NCI-H146 treated with DMSO at 0.1 percent for 48 hours (cell line): ENCODE results near the gene SNX25.
A peak's percentile ranks its signal among the peaks of the same experiment; 100 is the strongest.

ENCODE experiments used
- DNase-seq: peaks from one replicate; lab custom pipeline; 2025; ENCODE audit not compliant: unreplicated experiment; lab: John Stamatoyannopoulos, UW

The SNX25 gene

DNA sequence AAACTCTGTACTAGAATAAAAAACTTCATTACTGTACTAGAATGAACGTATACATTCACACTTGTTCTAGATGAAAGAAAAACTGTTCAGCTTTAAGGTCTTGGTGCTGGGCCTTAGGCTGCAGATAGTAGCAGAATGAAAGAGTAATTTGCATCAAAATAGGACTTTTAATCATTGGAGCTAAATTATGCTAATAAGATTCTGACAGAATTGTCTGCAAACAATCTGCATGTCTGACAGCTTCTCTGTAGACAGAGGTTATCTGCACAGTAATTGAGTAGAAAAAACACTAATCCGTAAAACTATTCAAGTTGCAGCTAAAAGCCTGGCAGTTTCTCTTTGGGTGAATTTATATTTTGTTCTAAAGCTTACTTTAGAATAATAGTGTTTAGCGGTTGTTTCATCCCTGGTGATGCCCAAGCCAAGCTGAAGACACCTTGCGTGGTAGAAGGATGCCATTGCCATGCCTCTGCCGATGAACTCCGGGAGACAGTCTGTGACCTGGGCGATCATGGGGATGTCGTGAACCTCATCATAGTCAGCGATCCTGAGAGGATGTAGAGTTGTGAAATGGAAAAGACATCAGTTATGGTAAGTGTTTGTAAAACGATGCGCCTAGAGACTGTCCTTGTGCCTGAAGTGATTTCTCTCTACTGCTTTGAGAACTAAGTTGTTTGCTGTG lies 161.0 kb downstream of the SNX25 start:
- DNase-seq, result no peak

DNA sequence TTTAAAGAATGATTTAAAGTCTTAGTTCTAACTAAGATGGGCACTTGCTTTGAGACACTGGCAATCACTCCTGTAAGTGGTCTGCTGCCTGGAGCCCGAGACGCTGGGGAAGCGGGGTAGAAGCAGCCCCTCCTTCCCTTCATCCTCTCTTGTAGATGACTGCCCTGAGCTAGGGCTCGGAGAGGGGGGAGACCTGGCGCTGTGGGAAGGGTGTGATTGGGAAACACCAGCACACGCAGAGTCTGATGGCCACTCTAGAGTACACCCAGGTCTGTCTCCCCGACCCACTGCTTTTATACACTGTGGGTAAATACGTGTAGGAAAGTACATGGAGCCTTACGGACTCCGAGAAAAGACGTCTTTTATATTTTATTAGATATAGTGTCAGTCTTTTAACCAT lies 162.3 kb downstream of the SNX25 start:
- DNase-seq, result no peak

DNA sequence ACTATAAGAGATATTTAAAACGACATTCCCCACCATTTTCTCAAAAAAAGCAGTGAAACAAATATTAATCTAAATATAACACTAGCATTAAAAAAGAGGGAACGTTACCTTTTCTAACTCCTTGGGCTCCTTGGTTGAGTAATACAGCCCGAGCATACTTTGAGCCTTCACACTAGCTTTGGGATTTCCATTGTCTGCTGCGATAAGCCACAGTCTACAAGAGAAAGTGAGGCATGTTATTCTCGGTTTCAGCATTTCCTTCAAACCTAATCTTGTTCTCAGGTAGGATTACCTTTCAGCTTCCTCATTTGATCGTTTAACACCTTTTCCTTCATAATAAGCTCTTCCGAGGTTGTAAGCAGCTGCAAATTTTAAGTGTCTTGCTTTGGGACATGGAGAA lies 164.6 kb downstream of the SNX25 start:
- no peak for DNase-seq

DNA sequence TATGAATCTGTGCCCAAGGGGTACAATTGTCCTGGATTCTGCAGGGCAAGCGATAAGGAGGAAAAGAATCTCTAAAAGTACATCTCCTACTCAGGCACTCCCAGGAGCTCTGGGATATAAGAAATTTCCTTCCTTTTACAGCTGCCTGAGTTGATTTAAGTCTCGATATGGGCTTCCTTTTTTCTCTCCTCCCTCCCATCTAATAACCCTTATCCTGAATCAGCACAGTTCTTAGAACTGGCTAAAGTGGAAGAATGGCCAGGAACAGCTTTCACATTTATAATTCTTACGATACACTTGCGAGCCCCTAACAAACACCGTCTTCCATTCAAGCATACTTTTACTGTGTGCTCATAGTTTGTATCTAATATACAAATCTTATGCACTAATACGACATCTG lies 165.2 kb downstream of the SNX25 start:
- no peak for DNase-seq

DNA sequence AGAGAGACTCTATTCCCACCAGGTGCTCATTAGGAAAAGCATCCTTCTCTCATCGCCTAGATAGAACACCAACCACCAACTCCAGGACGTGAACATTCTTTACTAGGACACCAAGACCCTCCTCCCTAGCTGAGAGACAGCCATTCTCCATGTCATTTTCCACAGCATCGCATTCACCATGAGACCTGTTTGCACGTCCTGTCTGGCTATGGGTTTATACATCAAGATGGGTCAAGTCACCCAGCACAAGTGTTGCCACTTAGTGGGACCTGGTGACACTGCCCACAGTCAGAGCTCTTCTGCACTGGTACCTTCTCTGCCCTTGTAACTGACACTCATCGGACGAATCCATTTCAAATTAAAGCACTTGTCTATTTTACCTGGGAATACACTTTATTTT lies 168.9 kb downstream of the SNX25 start:
- no peak for DNase-seq

DNA sequence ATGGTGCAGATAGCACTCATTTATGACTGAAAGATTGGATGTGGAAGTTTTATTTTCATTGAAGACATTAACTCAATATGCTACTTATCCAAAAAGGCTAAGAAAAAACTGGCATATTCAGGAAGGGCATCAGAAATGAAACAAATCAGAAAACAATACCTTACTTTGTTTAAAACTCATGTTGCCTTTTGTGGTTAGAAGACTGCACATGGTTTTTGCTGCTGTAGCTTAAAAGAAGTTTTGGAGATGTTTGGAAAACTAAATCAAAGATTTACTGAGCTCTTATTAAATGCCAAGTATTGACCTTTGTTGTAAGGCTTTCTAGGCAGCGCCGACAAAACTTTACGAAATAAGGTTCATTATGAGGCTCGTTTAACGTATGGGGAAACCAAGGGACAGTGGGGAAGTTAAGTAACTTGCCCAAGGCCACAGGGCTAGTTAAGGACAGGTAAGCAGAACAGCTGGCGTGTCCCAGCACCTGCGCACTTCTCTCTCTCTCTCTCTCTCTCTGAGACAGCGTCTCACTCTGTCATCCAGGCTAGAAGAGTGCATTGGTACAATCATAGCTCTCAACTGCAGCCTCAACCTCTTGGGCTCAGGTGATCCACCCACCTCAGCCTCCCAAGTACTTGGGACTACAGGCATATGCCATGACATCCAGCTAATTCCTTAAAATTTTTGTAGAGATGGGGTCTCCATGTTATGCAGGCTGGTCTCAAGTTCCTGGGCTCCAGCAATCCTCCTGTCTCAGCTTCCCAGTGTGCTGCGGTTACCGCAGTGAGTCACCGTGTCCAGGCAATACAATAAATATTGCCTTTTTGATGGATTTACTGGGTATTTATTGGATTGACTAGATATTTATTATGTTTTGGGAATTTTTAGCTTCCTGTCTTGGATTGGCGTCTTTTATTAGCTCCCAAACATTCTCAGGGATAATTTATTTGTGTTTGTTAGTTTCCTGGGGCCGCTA lies 170.2 kb downstream of the SNX25 start:
- no peak for DNase-seq

DNA sequence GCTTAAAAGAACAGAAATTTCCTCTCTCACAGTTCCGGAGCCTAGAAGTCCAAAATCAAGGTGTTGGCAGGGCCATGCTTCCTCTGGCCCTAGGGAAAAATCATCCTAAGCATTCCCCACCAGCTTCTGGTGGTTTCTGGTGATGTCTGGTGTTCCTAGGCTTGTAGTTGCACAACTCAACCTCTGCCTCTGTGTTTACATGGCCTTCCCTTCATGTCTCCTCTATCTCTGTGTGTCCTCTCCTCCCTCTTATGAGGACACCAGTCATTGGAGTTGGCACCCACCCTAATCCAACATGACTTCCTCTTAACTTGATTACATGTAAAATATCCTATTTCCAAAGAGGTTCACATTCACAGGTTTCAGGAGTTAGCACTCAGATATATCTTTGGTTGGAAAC lies 170.9 kb downstream of the SNX25 start:
- DNase-seq, result no peak

DNA sequence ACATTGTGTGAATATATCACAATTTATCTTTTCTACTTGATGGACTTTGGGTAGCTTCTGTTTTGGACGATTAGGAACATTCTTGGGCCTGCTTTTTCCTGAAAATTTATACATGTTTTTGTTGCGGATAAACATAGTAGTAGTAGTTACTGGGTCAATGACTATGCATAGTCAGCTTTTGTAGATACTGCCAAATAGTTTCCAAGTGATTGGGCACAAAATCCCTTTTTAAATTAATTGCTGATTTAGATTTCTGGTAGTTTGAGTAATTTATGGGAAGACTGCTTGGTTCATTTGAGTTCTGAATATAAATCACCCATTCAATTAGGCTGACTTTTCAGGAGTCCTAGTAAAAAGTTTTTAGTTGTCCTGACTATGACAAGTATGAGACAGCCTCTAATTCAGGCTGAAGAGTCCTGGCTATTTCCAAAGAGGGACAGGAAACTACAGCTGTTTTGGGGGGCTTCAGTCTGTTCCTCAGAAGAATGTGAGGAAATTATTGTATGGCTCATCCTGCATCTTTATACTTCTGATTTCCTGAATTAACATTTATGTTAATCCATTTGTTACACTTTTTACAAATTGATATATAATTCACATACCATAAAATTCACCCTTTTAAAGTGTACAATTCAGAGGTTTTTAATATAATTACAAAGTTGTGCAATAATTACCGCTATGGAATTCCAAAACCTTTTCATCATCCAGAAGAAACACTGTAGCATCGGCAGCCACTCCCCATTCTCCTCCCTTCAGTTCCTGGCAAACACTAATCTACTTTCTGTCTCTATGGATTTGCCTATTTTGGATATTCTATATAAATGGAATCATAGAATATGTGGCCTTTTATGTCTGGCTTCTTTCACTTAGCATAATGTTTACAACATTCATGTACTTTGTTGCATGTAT lies 172.1 kb downstream of the SNX25 start:
- no peak for DNase-seq

DNA sequence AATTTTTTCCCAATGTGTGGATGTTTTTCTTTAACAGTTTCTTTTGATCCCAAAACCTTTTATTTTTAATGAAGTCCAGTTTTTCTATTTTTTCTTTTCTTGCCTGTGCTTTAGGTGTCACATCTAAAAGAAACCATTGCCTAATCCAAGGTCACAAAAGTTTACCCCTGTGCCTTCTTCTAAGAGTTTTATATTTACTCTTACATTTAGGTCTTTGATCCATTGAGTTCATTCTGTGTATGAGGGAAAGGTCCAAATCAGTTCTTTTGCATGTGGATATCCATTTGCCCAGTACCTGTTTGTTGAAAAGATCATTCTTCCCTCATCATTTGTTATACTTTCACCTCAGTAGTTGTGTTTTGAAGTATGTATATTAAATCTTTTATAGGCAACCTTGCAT lies 173.4 kb downstream of the SNX25 start:
- no peak for DNase-seq

DNA sequence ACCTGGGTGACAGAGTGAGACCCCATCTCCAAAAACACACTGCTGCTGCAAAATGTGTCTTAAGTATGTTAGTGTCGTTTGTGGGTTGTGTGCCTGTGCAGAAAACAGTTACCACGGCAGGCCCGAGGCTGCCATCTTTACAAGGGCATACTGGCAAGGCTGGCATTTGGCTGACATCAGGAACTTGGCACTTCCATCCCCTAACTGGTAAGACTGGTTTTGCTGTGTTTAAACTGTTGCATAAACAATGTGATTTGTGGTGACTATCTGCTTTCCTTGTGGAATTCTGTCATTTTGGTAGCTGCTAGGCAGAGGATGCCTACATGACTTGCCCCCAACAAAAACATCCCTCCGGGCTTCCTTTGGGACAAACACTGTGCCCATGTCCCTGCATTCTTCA lies 174.1 kb downstream of the SNX25 start:
- no peak for DNase-seq

DNA sequence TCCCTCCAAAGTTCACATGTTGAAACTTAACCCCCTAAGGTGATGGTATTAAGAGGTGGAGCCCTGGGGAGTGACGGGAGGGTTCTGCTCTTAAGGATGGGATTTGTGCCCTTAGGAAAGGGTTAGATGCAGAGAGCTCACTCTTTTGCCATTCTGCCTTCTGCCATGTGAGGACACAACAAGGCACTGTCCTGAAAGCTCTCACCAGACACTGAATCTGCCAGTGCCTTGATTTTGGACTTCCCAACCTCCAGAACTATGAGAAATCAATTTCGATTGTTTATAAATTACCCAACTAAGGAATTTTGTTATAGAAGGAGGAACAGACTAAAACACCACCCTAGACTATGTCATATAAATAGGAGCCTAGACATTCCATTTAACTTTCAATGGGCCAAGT lies 174.7 kb downstream of the SNX25 start:
- DNase-seq, result no peak

DNA sequence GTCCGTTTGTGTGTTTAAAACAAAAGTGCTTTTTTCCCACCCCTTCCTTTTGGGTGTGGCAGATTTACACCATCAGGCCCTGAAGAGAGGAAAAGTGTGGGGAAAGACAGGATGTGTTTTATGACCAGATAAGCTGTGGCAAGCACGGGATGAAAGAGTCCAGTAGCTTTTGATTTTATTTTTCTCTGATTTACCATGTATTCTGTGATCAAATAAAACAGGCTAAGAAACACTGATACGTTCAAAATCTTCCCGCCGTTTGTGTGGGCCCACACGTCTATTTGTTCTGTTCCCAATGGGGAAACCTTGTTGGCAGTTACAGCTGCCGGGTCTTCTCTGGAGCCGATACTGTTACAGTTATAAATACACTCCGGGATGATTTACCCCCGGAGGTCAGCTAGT lies 175.5 kb downstream of the SNX25 start:
- no peak for DNase-seq

DNA sequence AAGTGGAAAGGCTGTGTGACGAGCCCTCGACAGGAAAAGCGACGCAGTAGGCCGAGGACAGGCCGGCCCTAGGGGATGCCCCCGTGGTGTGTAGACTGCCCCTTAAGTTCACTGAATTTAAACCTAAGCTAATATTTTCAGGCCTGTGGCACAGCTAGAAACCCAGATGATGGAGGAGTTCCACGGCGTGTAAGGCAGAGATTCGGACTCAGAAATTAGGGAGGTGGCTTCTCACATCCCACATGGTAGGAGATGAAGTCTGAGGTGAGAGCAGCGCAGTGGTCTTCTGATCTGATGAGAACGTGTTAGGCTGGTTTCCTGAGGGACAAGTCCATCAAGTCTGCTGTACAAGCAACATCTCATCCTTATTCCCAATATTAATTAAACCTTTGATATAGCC lies 178.6 kb downstream of the SNX25 start:
- DNase-seq, result no peak

DNA sequence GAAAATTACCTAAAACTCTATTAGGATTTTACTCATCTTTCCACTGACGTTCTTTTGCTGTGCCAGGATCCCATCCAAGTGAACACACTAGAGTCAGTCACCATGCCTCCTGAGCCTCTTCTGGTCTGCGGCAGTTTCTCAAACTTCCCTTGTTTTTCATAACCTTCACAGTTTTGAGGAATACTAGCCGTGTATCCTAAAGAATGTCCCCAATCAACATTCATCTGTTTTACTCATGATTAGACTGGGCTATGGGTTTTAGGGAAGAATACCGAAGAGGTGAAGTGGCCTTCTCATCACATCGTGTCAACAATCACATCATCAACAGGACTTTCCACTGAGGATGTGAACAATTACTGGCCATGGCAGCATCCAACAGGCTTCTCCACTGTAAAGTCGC lies 181.5 kb downstream of the SNX25 start:
- no peak for DNase-seq

DNA sequence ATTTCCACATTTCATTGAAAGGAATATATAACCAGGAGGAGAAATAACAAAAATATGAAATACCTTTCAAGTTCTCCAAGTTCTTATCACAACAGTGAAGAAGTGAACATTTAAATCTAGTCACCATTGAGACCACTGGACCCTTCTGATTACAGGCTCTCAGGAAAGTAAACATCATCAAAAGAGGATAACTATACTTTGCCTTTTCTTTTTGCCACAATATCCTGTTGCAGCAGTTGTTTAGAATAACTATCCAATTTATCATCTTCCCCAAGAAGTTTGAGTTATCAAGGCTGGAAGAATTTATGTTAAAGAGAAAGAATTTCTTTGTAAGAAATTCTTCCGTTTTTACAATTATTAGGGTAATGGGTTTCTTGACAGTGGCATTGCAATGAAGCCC lies 182.8 kb downstream of the SNX25 start:
- DNase-seq, result no peak

DNA sequence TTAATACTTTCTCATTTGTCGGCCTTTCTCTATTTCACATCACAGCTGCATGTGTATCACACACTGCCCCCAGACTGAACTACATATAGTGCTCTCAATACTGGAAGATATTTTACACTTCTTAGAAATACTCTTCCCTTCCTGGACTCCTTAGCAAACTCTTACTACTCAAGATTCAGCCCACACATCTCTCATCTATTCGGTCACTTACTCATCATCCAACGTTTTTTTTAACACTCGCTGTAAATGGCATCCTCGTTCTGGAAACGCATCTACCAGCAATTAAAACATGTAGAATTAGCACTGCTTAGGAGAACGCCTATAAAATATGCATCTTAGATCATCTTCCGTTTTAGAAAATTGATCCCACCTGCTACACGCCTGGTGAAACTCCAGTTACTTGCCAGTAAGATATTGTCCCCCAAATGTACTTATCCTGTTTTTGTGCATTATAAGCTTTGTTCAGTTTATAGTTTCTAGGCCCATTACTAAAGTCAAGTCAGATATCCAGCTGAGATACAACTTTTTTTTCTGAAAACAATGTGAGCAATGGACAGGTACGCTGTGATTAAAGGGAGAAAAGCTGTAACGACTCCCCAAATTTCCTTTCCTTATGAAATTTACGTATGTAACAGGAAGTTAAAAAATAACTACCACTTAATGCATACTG lies 185.3 kb downstream of the SNX25 start:
- no peak for DNase-seq

DNA sequence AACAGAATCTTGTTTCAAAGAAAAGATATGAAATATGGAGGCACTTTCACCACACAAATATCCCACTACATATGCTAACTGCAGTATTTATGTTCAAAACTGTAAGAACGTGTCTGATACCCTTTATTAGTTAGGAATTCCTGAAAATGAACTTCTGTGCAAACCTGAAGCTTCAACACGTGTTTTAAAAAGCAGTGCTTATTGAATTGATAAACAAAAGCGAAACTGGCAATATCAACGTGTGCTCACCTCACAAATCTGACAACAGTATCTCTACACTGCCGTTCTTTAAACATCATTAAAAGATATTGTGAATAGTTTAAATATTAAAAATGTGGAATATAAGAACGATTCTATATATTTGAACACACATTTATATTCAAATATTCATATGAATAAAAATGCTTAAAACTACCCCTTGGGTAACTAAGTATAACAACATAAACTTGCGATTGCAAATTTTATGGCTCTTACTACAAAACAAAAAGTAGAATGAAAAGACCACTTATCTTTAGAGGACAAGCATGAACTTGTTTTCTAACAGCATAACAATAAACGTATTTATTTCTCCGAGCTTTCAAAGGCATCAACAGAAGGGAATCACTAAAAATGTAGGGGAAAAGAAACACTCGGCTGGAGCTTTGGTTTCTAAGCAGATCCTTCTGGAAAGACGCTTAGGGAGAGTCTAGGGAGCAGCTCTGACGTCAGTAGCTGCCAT lies 186.0 kb downstream of the SNX25 start, which contains the start of gene LRP2BP:
Gene LRP2BP, minus strand, starts transcription at position 687 of the 718 bp plus-strand sequence. CDS start 17,738 bp downstream, outside the sequence.
- DNase-seq, result peak; percentile 54

DNA sequence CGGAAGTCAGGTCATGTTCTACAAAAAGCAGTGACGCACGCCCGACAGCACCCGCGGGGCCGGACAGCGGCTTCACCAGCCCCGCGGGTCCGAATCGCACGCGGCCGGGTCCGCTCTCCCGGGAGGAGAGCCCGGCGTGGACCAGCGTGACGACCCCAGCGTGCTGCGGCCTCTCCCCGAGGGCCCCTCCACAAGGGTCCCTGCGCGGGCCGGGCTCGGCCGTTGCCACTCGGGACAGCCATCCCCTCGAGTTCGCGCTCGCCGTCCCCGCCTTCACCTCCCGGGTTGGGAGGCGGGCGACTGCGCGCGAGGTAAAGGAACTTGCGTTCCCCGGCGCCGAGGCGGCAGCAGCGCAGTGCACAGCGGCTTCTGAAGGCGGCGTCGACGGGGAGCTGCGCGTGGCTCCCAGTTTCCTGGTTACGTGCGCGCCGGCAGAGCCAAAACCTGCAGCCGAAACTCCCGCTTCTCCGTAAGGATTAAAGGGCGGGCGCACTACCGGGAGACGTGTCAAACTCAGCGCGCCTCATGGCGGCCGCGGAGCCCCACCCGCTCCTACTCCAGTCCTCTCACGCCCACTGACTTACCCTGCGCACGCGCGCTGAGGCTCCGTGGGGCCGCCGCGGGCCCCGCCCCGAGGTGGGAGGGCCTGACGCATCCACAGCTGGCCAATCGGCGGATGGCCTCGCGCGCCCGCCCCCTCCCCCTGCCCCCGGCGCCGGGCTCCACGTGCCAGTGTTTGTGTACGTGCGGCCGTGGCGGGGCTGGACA lies 186.7 kb downstream of the SNX25 start:
- DNase-seq, result peak; percentile 84

DNA sequence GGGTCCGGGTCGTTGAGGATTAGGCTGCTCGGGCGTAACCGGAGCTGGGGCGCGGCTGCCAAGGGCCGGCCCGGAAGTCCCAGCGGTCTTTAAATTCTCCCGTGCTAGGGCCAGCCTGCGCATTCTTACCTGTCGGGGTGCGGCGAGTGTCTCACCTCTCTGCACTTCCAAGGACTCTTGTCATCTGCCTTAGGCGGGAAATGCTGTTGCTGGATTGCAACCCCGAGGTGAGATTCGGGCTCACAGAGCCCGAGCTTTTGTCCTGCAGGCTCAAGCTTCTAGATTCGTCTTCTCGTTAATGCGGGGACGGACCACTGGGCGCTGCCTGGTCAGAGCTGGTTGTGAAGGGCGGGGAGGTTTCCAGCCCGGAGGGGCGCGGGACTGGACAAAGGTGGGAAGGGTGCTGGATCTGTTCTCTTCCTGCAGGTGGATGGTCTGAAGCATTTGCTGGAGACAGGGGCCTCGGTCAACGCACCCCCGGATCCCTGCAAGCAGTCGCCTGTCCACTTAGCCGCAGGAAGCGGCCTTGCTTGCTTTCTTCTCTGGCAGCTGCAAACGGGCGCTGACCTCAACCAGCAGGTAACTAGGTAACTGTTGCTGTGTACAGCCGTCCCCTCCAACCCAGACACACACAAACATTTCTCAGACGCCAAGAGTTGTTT lies 187.5 kb downstream of the SNX25 start, which contains the start of gene ANKRD37:
Gene ANKRD37, plus strand, starts transcription at position 118 of the 662 bp plus-strand sequence. Its CDS starts 83 bp downstream, at position 201.
- peak; percentile 55 for DNase-seq
